ENCODE results near the gene DFFB. TPM values are rescaled to one million over a fixed set of nuclear protein-coding genes. Genes with fewer than 3 reads are reported as not detected.

The DFFB gene
- total and polyA plus RNA-seq, 5 donors from 2014 or later, result 11.2 to 15.4 (median 13.2) TPM

DNA sequence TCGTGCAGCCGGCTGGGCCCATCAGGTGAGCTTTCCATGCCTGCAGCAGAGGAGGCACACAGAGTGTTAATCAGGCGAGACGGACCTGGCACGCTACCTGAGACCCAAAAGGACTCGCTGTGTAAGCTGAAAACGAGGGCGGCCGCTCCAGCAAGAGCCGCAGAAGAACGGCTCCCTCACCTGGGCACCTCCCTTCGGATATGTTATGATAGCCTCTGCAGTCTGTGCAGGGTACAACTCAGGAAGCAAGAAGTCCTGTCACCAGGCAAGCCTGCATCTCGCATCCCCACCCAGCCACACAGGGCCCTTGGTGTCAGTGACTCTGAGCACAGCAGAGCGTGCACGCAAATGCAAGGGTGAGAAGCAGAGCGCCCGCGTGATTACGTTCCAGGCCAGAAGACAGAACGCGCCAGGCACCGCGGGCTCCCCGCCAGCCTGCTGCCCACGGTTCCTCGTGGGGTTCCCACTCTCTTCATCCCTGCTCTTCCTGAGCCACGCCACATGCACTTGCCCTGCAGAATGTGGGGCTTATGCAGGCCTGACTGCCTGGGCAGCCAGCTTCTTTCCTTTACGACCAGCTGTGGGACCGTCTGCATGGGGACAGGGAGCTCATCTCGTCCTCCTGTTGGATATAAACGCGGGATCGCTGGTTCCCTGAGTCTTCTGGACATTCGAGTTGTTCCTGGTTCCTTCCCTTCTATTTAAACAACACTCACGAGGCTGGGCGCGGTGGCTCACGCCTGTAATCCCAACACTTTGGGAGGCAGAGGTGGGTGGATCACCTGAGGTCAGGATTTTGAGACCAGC lies 40.7 kb upstream of the DFFB start:
- Mint-ChIP-seq H3K4me1 (no peaks in the 10 kb centered on the region), H3K27me3 (no peaks in the 10 kb centered on the region), H3K36me3 (peaks cover 29% of the 10 kb centered on the region), H3K4me3 (no peak overlapping the region), H3K9me3 (peaks cover 0 to 2% (median 0%) of the 10 kb centered on the region in 7 donors), H3K27ac (no peak overlapping the region)
- Histone ChIP-seq H3K27me3 (ENCODE audit: control insufficient read depth, insufficient read depth, low read length) (no peaks in the 10 kb centered on the region), H3K4me1 (ENCODE audit: control insufficient read depth, insufficient read depth, low read length, poor library complexity, severe bottlenecking) (no peaks in the 10 kb centered on the region), H3K27ac (ENCODE audit: insufficient read depth, low read length, poor library complexity, severe bottlenecking) (no peak overlapping the region), H3K36me3 (ENCODE audit: control insufficient read depth, insufficient read depth, low read length) (peaks cover 32% of the 10 kb centered on the region), H3K9me3 (ENCODE audit: control insufficient read depth in 2 of 2, low read length in 2 of 2) (no peaks in the 10 kb centered on the region), H3K4me3 (ENCODE audit: low read depth, low read length) (no peak overlapping the region)
- no peak for DNase-seq
- ATAC-seq (ENCODE audit: low read depth in 2 of 2), result no peak

DNA sequence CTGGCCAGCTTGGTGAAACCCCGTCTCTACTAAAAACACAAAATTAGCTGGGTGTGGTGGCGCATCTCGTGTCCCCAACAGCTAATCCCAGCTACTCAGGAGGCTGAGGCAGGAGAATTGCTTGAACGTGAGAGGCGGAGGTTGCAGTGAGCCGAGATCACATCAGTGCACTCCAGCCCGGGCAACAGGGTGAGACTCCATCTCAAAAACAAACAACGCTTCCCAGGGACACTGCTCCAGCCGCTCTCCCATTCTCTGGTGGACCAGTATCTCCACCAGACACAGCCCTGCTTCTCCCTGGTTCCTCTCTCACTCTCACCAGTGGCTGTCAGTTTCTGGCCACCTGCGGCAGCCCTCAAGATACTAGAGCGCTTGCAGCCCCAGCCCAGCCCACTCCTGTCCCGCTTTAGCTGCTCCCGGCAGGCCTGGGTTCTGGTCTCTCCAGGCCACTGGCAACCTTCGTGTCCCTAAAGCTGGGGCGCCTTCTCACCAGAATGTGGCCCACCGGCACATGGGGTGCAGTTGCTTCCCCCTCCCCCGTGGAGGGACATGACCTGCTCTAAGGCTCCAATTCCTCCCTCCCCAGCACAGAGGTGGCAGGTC lies 40.0 kb upstream of the DFFB start:
- no peak for ATAC-seq (ENCODE audit: low read depth in 2 of 2)
- no peaks in the 10 kb centered on the region for H3K27me3 Mint-ChIP-seq
- no peak overlapping the region for H3K27ac Mint-ChIP-seq
- H3K27ac ChIP-seq (ENCODE audit: insufficient read depth, low read length, poor library complexity, severe bottlenecking), result no peak overlapping the region
- peaks cover 0 to 2% (median 0%) of the 10 kb centered on the region in 7 donors for H3K9me3 Mint-ChIP-seq
- H3K4me1 Mint-ChIP-seq, result no peaks in the 10 kb centered on the region
- H3K4me3 Mint-ChIP-seq, result no peak overlapping the region
- no peaks in the 10 kb centered on the region for H3K9me3 ChIP-seq (ENCODE audit: control insufficient read depth in 2 of 2, low read length in 2 of 2)
- peaks cover 36% of the 10 kb centered on the region for H3K36me3 Mint-ChIP-seq
- H3K4me3 ChIP-seq (ENCODE audit: low read depth, low read length), result no peak overlapping the region
- no peaks in the 10 kb centered on the region for H3K27me3 ChIP-seq (ENCODE audit: control insufficient read depth, insufficient read depth, low read length)
- H3K4me1 ChIP-seq (ENCODE audit: control insufficient read depth, insufficient read depth, low read length, poor library complexity, severe bottlenecking), result no peaks in the 10 kb centered on the region
- no peak for DNase-seq
- H3K36me3 ChIP-seq (ENCODE audit: control insufficient read depth, insufficient read depth, low read length), result peaks cover 34% of the 10 kb centered on the region

DNA sequence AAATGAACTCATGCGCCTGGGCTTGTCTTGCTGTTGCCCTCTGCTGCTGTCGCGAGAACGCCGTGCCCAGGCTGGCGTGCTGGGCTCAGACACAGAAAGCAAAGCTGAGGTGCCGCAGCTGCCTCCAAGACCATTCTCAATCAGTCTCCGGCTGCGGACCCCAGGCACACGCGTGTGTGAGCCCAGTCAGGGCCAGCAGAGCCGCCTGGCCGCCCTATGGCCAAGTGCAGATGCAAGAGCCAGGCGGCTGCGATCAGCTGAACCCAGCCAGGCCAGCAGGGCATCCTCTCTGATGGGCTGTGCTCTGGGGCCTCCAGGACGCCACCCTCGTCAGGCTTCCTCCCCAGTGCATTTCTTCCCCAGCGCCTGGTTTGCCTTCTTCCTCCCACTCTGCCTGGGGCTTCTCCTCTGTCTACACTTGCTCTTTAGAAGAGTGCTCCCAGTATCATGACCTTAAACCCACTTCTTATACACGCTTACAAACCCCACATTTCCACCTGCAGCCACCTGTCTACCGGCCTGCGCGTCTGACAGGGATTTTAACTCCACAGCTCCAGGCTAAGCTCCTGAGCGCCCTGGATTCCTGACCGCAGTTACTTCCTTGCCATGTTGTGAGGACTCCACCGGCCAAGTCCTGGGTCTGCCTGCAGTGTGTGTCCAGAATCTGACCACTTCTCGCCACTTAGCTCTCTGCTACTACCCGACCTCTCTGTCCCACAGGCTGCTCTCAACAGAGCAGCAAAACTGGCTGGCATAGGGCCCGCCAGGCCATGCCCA lies 39.3 kb upstream of the DFFB start:
- Mint-ChIP-seq H3K4me3 (no peak overlapping the region), H3K9me3 (peaks cover 0 to 2% (median 0%) of the 10 kb centered on the region in 7 donors), H3K27me3 (no peaks in the 10 kb centered on the region), H3K36me3 (peaks cover 39% of the 10 kb centered on the region), H3K4me1 (no peaks in the 10 kb centered on the region), H3K27ac (no peak overlapping the region)
- ATAC-seq (ENCODE audit: low read depth in 2 of 2) (no peak), DNase-seq (no peak)
- H3K27me3 ChIP-seq (ENCODE audit: control insufficient read depth, insufficient read depth, low read length), result no peaks in the 10 kb centered on the region
- no peaks in the 10 kb centered on the region for H3K4me1 ChIP-seq (ENCODE audit: control insufficient read depth, insufficient read depth, low read length, poor library complexity, severe bottlenecking)
- no peak overlapping the region for H3K4me3 ChIP-seq (ENCODE audit: low read depth, low read length)
- H3K36me3 ChIP-seq (ENCODE audit: control insufficient read depth, insufficient read depth, low read length), result peaks cover 40% of the 10 kb centered on the region
- no peaks in the 10 kb centered on the region for H3K9me3 ChIP-seq (ENCODE audit: control insufficient read depth in 2 of 2, low read length in 2 of 2)
- no peak overlapping the region for H3K27ac ChIP-seq (ENCODE audit: insufficient read depth, low read length, poor library complexity, severe bottlenecking)

DNA sequence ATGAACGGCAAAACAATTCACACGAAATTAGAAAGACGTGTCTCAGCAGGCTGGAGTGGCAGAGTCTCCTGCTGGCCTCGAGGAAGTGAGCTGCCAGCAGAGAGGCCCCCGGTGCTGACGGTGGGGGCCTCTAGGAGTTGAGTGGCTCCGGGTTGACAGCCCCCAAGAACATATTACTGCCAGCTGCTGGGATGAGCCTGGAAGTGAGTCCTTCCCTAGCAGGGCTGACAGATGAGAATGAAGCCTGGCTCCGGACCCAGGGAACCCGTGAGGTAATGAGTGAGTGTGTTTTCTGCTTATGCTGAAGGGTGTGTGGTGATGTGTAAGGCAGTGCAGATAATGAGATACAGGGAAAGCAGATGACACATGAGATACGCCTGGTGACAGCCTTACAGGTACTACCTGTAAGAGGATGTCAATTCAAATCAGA lies 37.5 kb upstream of the DFFB start:
- Histone ChIP-seq H3K36me3 (ENCODE audit: control insufficient read depth, insufficient read depth, low read length) (peaks cover 38% of the 10 kb centered on the region), H3K4me3 (ENCODE audit: low read depth, low read length) (no peak overlapping the region), H3K9me3 (ENCODE audit: control insufficient read depth in 2 of 2, low read length in 2 of 2) (no peaks in the 10 kb centered on the region), H3K4me1 (ENCODE audit: control insufficient read depth, insufficient read depth, low read length, poor library complexity, severe bottlenecking) (no peaks in the 10 kb centered on the region), H3K27ac (ENCODE audit: insufficient read depth, low read length, poor library complexity, severe bottlenecking) (no peak overlapping the region), H3K27me3 (ENCODE audit: control insufficient read depth, insufficient read depth, low read length) (no peaks in the 10 kb centered on the region)
- Mint-ChIP-seq H3K9me3 (peaks cover 0 to 2% (median 0%) of the 10 kb centered on the region in 7 donors), H3K27ac (peak overlapping the region in 1 of 3 donors; percentile 62), H3K27me3 (no peaks in the 10 kb centered on the region), H3K36me3 (peaks cover 43% of the 10 kb centered on the region), H3K4me1 (no peaks in the 10 kb centered on the region), H3K4me3 (no peak overlapping the region)
- no peak for ATAC-seq (ENCODE audit: low read depth in 2 of 2)
- no peak for DNase-seq

DNA sequence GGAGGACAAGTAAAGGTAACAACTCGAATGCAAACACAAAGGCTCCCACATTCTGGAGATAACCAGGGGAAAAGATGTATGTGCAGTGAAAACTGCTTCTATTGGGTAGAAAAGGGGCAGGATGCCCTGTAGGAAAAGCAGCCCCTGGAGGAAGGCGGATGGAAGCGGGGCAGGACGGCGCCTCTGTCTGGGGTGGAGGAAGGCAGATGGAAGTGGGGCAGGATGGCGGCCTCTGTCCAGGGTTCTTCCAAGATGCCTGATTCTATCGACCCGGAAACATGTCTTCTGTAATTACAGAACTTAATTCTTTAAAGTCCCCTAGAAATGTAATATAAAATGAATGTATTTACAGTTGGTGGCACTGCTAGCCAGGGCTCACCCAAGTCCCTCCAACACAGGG lies 37.0 kb upstream of the DFFB start:
- Histone ChIP-seq H3K4me1 (ENCODE audit: control insufficient read depth, insufficient read depth, low read length, poor library complexity, severe bottlenecking) (no peaks in the 10 kb centered on the region), H3K36me3 (ENCODE audit: control insufficient read depth, insufficient read depth, low read length) (peaks cover 35% of the 10 kb centered on the region), H3K27ac (ENCODE audit: insufficient read depth, low read length, poor library complexity, severe bottlenecking) (no peak overlapping the region), H3K4me3 (ENCODE audit: low read depth, low read length) (no peak overlapping the region), H3K9me3 (ENCODE audit: control insufficient read depth in 2 of 2, low read length in 2 of 2) (no peaks in the 10 kb centered on the region), H3K27me3 (ENCODE audit: control insufficient read depth, insufficient read depth, low read length) (no peaks in the 10 kb centered on the region)
- H3K27ac Mint-ChIP-seq, result peak overlapping the region in 2 of 3 donors; percentile 52 to 62
- DNase-seq, result no peak
- H3K36me3 Mint-ChIP-seq, result peaks cover 39% of the 10 kb centered on the region
- peaks cover 0 to 2% (median 0%) of the 10 kb centered on the region in 7 donors for H3K9me3 Mint-ChIP-seq
- no peak overlapping the region for H3K4me3 Mint-ChIP-seq
- H3K4me1 Mint-ChIP-seq, result no peaks in the 10 kb centered on the region
- no peaks in the 10 kb centered on the region for H3K27me3 Mint-ChIP-seq
- ATAC-seq (ENCODE audit: low read depth in 2 of 2), result no peak

DNA sequence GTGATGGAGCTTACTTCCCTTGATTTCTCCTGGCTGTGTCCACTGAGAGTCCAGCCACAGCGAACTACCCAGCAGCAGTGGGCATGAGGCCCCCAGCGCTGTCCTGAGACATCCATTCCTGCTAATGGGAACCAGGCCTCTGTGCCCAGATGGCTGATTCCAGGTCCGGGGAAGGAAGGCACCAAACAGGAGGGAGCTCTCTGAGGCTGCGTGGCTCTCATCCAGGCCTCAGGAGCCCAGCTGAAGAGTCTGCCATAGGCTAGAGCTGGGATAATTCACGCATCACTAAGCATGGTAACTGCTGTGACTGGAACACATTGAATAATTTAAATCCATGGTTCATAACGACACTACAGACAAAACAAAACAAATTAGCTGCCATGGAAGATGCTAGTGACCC lies 36.3 kb upstream of the DFFB start:
- Mint-ChIP-seq H3K9me3 (peaks cover 0 to 2% (median 0%) of the 10 kb centered on the region in 7 donors), H3K4me3 (no peak overlapping the region), H3K27me3 (no peaks in the 10 kb centered on the region), H3K27ac (no peak overlapping the region), H3K4me1 (no peaks in the 10 kb centered on the region), H3K36me3 (peaks cover 39% of the 10 kb centered on the region)
- Histone ChIP-seq H3K4me1 (ENCODE audit: control insufficient read depth, insufficient read depth, low read length, poor library complexity, severe bottlenecking) (no peaks in the 10 kb centered on the region), H3K27me3 (ENCODE audit: control insufficient read depth, insufficient read depth, low read length) (no peaks in the 10 kb centered on the region), H3K27ac (ENCODE audit: insufficient read depth, low read length, poor library complexity, severe bottlenecking) (no peak overlapping the region), H3K36me3 (ENCODE audit: control insufficient read depth, insufficient read depth, low read length) (peaks cover 41% of the 10 kb centered on the region), H3K9me3 (ENCODE audit: control insufficient read depth in 2 of 2, low read length in 2 of 2) (no peaks in the 10 kb centered on the region), H3K4me3 (ENCODE audit: low read depth, low read length) (no peak overlapping the region)
- DNase-seq (no peak), ATAC-seq (ENCODE audit: low read depth in 2 of 2) (no peak)

DNA sequence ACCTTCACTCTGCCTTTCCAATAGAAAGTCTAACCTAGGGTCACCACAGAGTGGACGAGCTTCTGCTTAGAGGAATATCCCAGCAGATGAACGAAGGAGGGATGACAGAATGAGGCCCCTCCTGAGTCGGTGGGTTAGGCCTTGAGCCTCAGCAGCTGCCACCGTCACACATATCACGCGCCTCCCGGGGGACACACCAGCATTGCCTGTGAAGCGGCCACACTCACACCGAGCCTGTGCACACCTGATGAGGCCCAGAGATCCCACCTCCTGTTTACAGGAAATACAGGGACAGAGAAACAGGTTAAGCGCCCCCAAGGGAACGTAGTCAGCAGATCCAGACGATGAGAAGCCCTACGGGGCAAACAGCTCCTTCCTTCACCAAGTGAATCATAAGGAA lies 35.8 kb upstream of the DFFB start:
- H3K27me3 ChIP-seq (ENCODE audit: control insufficient read depth, insufficient read depth, low read length), result no peaks in the 10 kb centered on the region
- peaks cover 0 to 2% (median 0%) of the 10 kb centered on the region in 7 donors for H3K9me3 Mint-ChIP-seq
- no peak overlapping the region for H3K27ac ChIP-seq (ENCODE audit: insufficient read depth, low read length, poor library complexity, severe bottlenecking)
- no peak overlapping the region for H3K27ac Mint-ChIP-seq
- DNase-seq (no peak), ATAC-seq (ENCODE audit: low read depth in 2 of 2) (no peak)
- no peak overlapping the region for H3K4me3 Mint-ChIP-seq
- H3K9me3 ChIP-seq (ENCODE audit: control insufficient read depth in 2 of 2, low read length in 2 of 2), result no peaks in the 10 kb centered on the region
- no peaks in the 10 kb centered on the region for H3K4me1 ChIP-seq (ENCODE audit: control insufficient read depth, insufficient read depth, low read length, poor library complexity, severe bottlenecking)
- H3K27me3 Mint-ChIP-seq, result no peaks in the 10 kb centered on the region
- H3K36me3 ChIP-seq (ENCODE audit: control insufficient read depth, insufficient read depth, low read length), result peaks cover 42% of the 10 kb centered on the region
- no peak overlapping the region for H3K4me3 ChIP-seq (ENCODE audit: low read depth, low read length)
- H3K36me3 Mint-ChIP-seq, result peaks cover 41% of the 10 kb centered on the region
- no peaks in the 10 kb centered on the region for H3K4me1 Mint-ChIP-seq
